ENCODE measurements around the gene IRAK2.
A peak's percentile ranks its signal among the peaks of the same experiment; 100 is the strongest.

Gene IRAK2

GRCh38 chr3:10226293-10226692 lies 61.6 kb downstream of the IRAK2 start:
- no peak for DNase-seq (ENCODE audit: low read depth)
- H3K4me3 ChIP-seq (ENCODE audit: low read depth, low read length), result no peak overlapping the region
- TF ChIP-seq CTCF (conservative IDR thresholded peaks at IDR 0.05; ENCODE audit: low read depth, low read length), result no peak

- no peak overlapping the region for H3K4me3 ChIP-seq (ENCODE audit: low read depth, low read length)
- DNase-seq (ENCODE audit: low read depth), result peak; percentile 36
- TF ChIP-seq CTCF (conservative IDR thresholded peaks at IDR 0.05; ENCODE audit: low read depth, low read length), result no peak
These were observed 63.7 kb downstream of the IRAK2 start for GRCh38 chr3:10228248-10228950.

GRCh38 chr3:10229576-10229975 lies 64.9 kb downstream of the IRAK2 start:
- H3K4me3 ChIP-seq (ENCODE audit: low read depth, low read length), result no peak overlapping the region
- no peak for DNase-seq (ENCODE audit: low read depth)
- TF ChIP-seq CTCF (conservative IDR thresholded peaks at IDR 0.05; ENCODE audit: low read depth, low read length), result no peak

- H3K4me3 ChIP-seq (ENCODE audit: low read depth, low read length), result no peak overlapping the region
- no peak for DNase-seq (ENCODE audit: low read depth)
- no peak for TF ChIP-seq CTCF (conservative IDR thresholded peaks at IDR 0.05; ENCODE audit: low read depth, low read length)
These were observed 67.4 kb downstream of the IRAK2 start for GRCh38 chr3:10232137-10232536.

- no peak for TF ChIP-seq CTCF (conservative IDR thresholded peaks at IDR 0.05; ENCODE audit: low read depth, low read length)
- no peak for DNase-seq (ENCODE audit: low read depth)
- no peak overlapping the region for H3K4me3 ChIP-seq (ENCODE audit: low read depth, low read length)
These were observed 69.3 kb downstream of the IRAK2 start for GRCh38 chr3:10233988-10234387.

GRCh38 chr3:10234526-10235230 lies 70.0 kb downstream of the IRAK2 start:
- TF ChIP-seq CTCF (conservative IDR thresholded peaks at IDR 0.05; ENCODE audit: low read depth, low read length), result no peak
- no peak overlapping the region for H3K4me3 ChIP-seq (ENCODE audit: low read depth, low read length)
- DNase-seq (ENCODE audit: low read depth), result no peak

- no peak for DNase-seq (ENCODE audit: low read depth)
- no peak overlapping the region for H3K4me3 ChIP-seq (ENCODE audit: low read depth, low read length)
- TF ChIP-seq CTCF (conservative IDR thresholded peaks at IDR 0.05; ENCODE audit: low read depth, low read length), result no peak
These were observed 70.8 kb downstream of the IRAK2 start for GRCh38 chr3:10235551-10235950.
